Measurements from ENCODE around the gene AAK1. TPM values are rescaled to one million over a fixed set of nuclear protein-coding genes. Genes with fewer than 3 reads are reported as not detected.

AAK1 gene
- total RNA-seq, 1 donor from 2014 or later, result 20.8 TPM

DNA sequence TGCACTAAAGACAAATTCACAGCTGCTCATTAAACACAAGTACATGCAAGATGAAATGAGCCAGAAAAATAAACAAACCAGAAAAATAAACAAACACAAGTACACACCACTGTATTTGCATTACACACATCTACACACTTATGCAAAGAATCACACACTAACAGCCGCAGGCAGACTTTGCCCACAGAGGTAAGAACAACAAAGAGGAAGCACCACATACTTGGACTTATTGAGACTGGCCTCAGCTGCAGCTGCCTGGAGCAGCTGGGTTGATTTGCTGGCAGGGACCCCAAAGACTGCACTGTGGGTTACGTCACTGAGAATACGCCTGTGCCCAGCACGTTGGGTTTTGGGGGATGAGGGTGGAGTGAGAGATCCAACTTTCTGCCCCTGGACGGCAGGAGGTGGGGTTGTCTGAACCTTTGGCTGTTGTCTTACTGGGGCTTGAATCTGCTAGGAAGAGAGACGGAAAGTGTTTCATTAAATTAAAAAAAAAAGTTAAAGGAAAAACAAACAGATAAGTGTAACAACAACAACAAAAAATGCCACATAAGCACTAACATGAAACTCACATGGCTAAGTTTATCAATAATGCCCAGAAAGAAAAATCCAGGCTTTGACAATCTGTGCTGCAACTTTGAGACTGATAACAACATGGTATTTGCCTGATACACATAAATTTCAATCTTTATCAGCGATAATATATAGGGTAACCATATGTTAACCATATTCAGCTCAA is 134.4 kb downstream of the AAK1 start:
- no peaks in the 10 kb centered on the region for H3K27me3 Mint-ChIP-seq (ENCODE audit: insufficient read depth, low read depth)
- H3K4me2 ChIP-seq, result no peak overlapping the region
- H3K4me3 Mint-ChIP-seq, result no peak overlapping the region
- H3K36me3 ChIP-seq, result no peaks in the 10 kb centered on the region
- H3F3A ChIP-seq (ENCODE audit: low read depth), result peaks cover 6% of the 10 kb centered on the region
- no peaks in the 10 kb centered on the region for H3K27me3 ChIP-seq
- H3K27ac Mint-ChIP-seq, result no peak overlapping the region
- peaks cover 45% of the 10 kb centered on the region for H3K36me3 Mint-ChIP-seq
- H2AFZ ChIP-seq (replicated peaks), result no peak overlapping the region
- H3K4me3 ChIP-seq, result no peak overlapping the region
- no peak overlapping the region for H3K9ac ChIP-seq
- H3K9me3 ChIP-seq (ENCODE audit: low read depth), result no peaks in the 10 kb centered on the region
- H3K27ac ChIP-seq, result no peak overlapping the region
- H4K20me1 ChIP-seq (ENCODE audit: low read depth), result no peaks in the 10 kb centered on the region
- no peaks in the 10 kb centered on the region for H3K9me3 Mint-ChIP-seq
- H3K4me1 ChIP-seq, result peaks cover 6% of the 10 kb centered on the region
- DNase-seq (ENCODE audit: low spot score), result no peak
- peaks cover 4% of the 10 kb centered on the region for H3K4me1 Mint-ChIP-seq
- TF ChIP-seq EZH2 (IDR thresholded peaks at IDR 0.05), result no peak
- no peaks in the 10 kb centered on the region for H3K79me2 ChIP-seq (ENCODE audit: low read depth)

DNA sequence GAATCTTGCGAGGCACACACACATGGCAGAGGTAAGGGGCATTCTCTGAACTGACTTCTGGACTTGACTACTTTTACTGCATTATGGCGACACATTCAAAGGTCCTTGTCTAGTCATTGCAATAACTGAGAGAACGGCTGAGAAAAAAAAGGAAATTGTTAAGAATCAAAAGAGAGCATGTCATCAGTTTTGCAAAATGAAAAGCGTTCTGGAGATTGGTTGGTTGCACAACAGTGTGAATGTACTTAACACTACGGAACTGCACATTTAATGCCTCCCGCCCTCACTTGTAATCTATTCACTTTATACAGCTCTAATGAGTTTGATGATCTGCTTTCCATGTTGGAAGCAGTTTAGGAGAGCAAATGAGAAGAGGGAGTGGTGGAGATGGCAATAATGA is 137.8 kb downstream of the AAK1 start:
- no peak overlapping the region for H3K4me3 Mint-ChIP-seq
- peaks cover 29% of the 10 kb centered on the region for H3K36me3 Mint-ChIP-seq
- Histone ChIP-seq H4K20me1 (ENCODE audit: low read depth) (no peaks in the 10 kb centered on the region), H3K4me1 (no peaks in the 10 kb centered on the region), H3K27ac (no peak overlapping the region), H3K4me3 (no peak overlapping the region), H3K36me3 (no peaks in the 10 kb centered on the region), H3K9ac (no peak overlapping the region), H3K9me3 (ENCODE audit: low read depth) (no peaks in the 10 kb centered on the region), H3K4me2 (no peak overlapping the region), H3F3A (ENCODE audit: low read depth) (no peaks in the 10 kb centered on the region), H2AFZ (replicated peaks) (no peak overlapping the region), H3K79me2 (ENCODE audit: low read depth) (no peaks in the 10 kb centered on the region), H3K27me3 (no peaks in the 10 kb centered on the region)
- no peaks in the 10 kb centered on the region for H3K9me3 Mint-ChIP-seq
- no peaks in the 10 kb centered on the region for H3K27me3 Mint-ChIP-seq (ENCODE audit: insufficient read depth, low read depth)
- no peak overlapping the region for H3K27ac Mint-ChIP-seq
- no peak for DNase-seq (ENCODE audit: low spot score)
- no peaks in the 10 kb centered on the region for H3K4me1 Mint-ChIP-seq
- TF ChIP-seq EZH2 (IDR thresholded peaks at IDR 0.05) (no peak), EZH2phosphoT487 (IDR thresholded peaks at IDR 0.05) (no peak)
- TF ChIP-seq, protein P1, sequence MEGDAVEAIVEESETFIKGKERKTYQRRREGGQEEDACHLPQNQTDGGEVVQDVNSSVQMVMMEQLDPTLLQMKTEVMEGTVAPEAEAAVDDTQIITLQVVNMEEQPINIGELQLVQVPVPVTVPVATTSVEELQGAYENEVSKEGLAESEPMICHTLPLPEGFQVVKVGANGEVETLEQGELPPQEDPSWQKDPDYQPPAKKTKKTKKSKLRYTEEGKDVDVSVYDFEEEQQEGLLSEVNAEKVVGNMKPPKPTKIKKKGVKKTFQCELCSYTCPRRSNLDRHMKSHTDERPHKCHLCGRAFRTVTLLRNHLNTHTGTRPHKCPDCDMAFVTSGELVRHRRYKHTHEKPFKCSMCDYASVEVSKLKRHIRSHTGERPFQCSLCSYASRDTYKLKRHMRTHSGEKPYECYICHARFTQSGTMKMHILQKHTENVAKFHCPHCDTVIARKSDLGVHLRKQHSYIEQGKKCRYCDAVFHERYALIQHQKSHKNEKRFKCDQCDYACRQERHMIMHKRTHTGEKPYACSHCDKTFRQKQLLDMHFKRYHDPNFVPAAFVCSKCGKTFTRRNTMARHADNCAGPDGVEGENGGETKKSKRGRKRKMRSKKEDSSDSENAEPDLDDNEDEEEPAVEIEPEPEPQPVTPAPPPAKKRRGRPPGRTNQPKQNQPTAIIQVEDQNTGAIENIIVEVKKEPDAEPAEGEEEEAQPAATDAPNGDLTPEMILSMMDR (IDR thresholded peaks at IDR 0.05), result no peak

DNA sequence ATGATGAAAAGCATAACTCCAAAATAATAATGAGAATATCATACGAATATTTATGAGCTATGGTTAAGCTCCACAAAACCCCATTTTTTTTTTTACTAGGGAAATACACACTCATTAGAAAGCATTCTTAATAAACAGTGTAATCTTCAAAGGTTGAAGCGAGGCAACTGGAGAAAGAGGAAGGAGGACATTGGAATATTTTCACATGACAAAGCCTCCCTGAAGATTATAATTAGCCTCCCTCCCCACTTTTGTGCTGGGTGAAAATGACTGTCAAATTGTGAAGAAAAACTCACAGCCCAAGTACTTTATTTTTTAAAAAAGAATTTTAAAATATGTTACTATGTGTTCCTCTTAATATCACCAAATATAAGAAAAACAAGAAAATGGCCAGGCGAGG is 142.2 kb downstream of the AAK1 start:
- Histone ChIP-seq H3K9ac (no peak overlapping the region), H3K4me1 (no peaks in the 10 kb centered on the region), H4K20me1 (ENCODE audit: low read depth) (no peaks in the 10 kb centered on the region), H3K27me3 (no peaks in the 10 kb centered on the region), H3K27ac (no peak overlapping the region), H3K79me2 (ENCODE audit: low read depth) (no peaks in the 10 kb centered on the region), H3K9me3 (ENCODE audit: low read depth) (no peaks in the 10 kb centered on the region), H2AFZ (replicated peaks) (no peak overlapping the region), H3K4me3 (no peak overlapping the region), H3K36me3 (no peaks in the 10 kb centered on the region), H3K4me2 (no peak overlapping the region), H3F3A (ENCODE audit: low read depth) (no peaks in the 10 kb centered on the region)
- no peak overlapping the region for H3K27ac Mint-ChIP-seq
- H3K36me3 Mint-ChIP-seq, result peaks cover 5% of the 10 kb centered on the region
- no peaks in the 10 kb centered on the region for H3K9me3 Mint-ChIP-seq
- no peak overlapping the region for H3K4me3 Mint-ChIP-seq
- DNase-seq (ENCODE audit: low spot score), result no peak
- TF ChIP-seq, protein P1 (IDR thresholded peaks at IDR 0.05), result no peak
- TF ChIP-seq EZH2 (IDR thresholded peaks at IDR 0.05) (no peak), EZH2phosphoT487 (IDR thresholded peaks at IDR 0.05) (no peak)
- no peaks in the 10 kb centered on the region for H3K27me3 Mint-ChIP-seq (ENCODE audit: insufficient read depth, low read depth)
- H3K4me1 Mint-ChIP-seq, result no peaks in the 10 kb centered on the region

DNA sequence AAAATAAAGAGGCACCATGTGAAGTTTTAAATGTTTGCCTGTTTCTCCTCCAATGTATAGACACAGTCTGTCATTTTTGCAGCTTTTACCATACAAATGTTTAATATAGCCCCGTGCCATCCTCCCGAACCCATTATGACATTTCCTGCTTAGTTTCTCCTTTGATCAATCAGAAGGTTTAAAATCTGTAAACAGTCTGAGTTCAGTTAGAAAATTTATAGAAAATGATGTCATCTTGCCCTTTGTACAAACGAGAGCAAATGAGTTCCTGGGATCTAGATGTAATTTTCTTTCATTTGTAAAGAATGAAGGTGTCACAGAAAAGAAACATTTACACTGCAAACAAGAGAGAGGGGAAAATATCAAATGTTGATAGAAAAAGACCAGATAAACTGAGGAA is 143.6 kb downstream of the AAK1 start:
- Histone ChIP-seq H3K9ac (no peak overlapping the region), H3K9me3 (ENCODE audit: low read depth) (no peaks in the 10 kb centered on the region), H3K79me2 (ENCODE audit: low read depth) (no peaks in the 10 kb centered on the region), H3K4me3 (no peak overlapping the region), H3F3A (ENCODE audit: low read depth) (no peaks in the 10 kb centered on the region), H3K36me3 (no peaks in the 10 kb centered on the region), H4K20me1 (ENCODE audit: low read depth) (no peaks in the 10 kb centered on the region), H2AFZ (replicated peaks) (no peak overlapping the region), H3K4me1 (no peaks in the 10 kb centered on the region), H3K4me2 (no peak overlapping the region), H3K27me3 (no peaks in the 10 kb centered on the region), H3K27ac (no peak overlapping the region)
- H3K36me3 Mint-ChIP-seq, result peaks cover 2% of the 10 kb centered on the region
- H3K4me1 Mint-ChIP-seq, result no peaks in the 10 kb centered on the region
- TF ChIP-seq EZH2 (IDR thresholded peaks at IDR 0.05) (no peak), EZH2phosphoT487 (IDR thresholded peaks at IDR 0.05) (no peak)
- TF ChIP-seq, protein P1 (IDR thresholded peaks at IDR 0.05), result no peak
- DNase-seq (ENCODE audit: low spot score), result no peak
- H3K9me3 Mint-ChIP-seq, result no peaks in the 10 kb centered on the region
- H3K27ac Mint-ChIP-seq, result no peak overlapping the region
- H3K27me3 Mint-ChIP-seq (ENCODE audit: insufficient read depth, low read depth), result no peaks in the 10 kb centered on the region
- H3K4me3 Mint-ChIP-seq, result no peak overlapping the region

Data from neural progenitor cell (in vitro differentiated cells).